Upper lobe of right lung (tissue), 1 donor: ENCODE results near the gene SLC1A2. TPM values are rescaled to one million over a fixed set of nuclear protein-coding genes. Genes with fewer than 3 reads are reported as not detected.
A peak's percentile ranks its signal among the peaks of the same experiment; 100 is the strongest.

ENCODE experiments used
- ATAC-seq: fragments of 200-7000 bp; cut with Tn5 transposase; one replicate; pipeline ENCODE4 v1.9.1; 2020; ENCODE audit warnings: mild to moderate bottlenecking, moderate library complexity
- DNase-seq: peaks from one replicate; pipeline ENCODE4 v3.0.0-alpha.2; 2020
- H3K27ac ChIP-seq: fragments of 200-600 bp; one replicate; pipeline ENCODE4 v1.8.0; 2022
- H3K27me3 ChIP-seq: fragments of 200-600 bp; one replicate; pipeline ENCODE4 v1.8.0; 2022; ENCODE audit warnings: mild to moderate bottlenecking
- H3K36me3 ChIP-seq: fragments of 200-600 bp; one replicate; pipeline ENCODE4 v1.8.0; 2022
- H3K4me1 ChIP-seq: fragments of 200-600 bp; one replicate; pipeline ENCODE4 v1.8.0; 2022
- H3K4me3 ChIP-seq: fragments of 200-600 bp; one replicate; pipeline ENCODE4 v1.8.0; 2022; ENCODE audit warnings: mild to moderate bottlenecking
- H3K9me3 ChIP-seq: fragments of 200-600 bp; one replicate; pipeline ENCODE4 v1.8.0; 2022
- intact Hi-C: fragments of 100-400 bp; cut with DNase I; formaldehyde crosslinking; loops from one replicate; pipeline ENCODE4 v1.11.0; 2022
- total RNA-seq: library from RNA; stranded (reverse); fragmentation: NEBNext Ultra II Directional; extraction: Animal tissue kit (Norgen Biotek cat#: 25700); gene quantifications from one replicate; pipeline ENCODE4 v1.2.1, GENCODE V29; 2021
- TF ChIP-seq, protein P1 (sequence below): fragments of 200-600 bp; IDR thresholded peaks from one replicate; pipeline ENCODE4 v1.8.0; 2022; ENCODE audit warnings: antibody characterized with exemption
- donor health status: DM: no; HTN: yes; CAD: no; lungs with severe emphysema.

SLC1A2 gene
- total RNA-seq, 1 donor from 2014 or later = 2.5 TPM

DNA sequence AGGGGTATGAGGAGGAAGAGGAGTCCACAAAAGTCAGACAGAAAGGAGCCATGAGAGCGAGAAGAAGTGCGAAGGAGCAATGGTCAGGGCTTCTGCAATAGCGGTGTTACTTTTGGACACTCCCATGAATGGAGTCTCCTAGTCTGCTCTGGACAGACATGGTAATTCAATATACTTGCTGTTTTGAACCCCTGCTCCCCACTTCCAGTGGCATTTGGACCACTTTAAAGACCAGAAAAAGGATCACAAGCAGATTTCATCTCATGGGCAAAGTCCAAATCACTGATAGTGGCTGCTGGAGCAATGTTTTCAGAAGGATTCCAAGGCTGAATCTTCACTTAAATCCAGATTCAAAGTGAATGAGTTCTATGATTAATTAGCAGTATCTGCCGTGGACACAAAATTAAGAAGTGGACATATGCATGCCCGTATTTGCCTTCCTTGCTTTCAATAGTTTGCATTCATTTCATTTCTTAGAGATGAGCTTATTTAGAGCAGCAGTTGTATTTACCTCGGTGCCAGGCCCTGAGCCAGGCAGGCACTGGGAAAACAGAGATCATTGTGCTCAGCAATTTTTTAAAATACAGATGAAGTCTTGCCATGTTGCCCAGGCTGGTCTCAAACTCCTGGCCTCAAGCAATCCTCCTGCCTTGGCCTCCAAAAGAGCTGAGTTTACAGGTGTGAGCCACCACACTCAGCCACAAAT is 72.0 kb downstream of the SLC1A2 start:
- ATAC-seq (no peak), DNase-seq (no peak)
- H3K4me3 ChIP-seq = no peak overlapping the region
- H3K27me3 ChIP-seq = no peaks in the 10 kb centered on the region
- H3K36me3 ChIP-seq = no peaks in the 10 kb centered on the region
- no peak overlapping the region for H3K27ac ChIP-seq
- intact Hi-C loops = no loop called here
- TF ChIP-seq, protein P1, sequence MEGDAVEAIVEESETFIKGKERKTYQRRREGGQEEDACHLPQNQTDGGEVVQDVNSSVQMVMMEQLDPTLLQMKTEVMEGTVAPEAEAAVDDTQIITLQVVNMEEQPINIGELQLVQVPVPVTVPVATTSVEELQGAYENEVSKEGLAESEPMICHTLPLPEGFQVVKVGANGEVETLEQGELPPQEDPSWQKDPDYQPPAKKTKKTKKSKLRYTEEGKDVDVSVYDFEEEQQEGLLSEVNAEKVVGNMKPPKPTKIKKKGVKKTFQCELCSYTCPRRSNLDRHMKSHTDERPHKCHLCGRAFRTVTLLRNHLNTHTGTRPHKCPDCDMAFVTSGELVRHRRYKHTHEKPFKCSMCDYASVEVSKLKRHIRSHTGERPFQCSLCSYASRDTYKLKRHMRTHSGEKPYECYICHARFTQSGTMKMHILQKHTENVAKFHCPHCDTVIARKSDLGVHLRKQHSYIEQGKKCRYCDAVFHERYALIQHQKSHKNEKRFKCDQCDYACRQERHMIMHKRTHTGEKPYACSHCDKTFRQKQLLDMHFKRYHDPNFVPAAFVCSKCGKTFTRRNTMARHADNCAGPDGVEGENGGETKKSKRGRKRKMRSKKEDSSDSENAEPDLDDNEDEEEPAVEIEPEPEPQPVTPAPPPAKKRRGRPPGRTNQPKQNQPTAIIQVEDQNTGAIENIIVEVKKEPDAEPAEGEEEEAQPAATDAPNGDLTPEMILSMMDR = no peak
- no peaks in the 10 kb centered on the region for H3K9me3 ChIP-seq
- peaks cover 16% of the 10 kb centered on the region for H3K4me1 ChIP-seq

DNA sequence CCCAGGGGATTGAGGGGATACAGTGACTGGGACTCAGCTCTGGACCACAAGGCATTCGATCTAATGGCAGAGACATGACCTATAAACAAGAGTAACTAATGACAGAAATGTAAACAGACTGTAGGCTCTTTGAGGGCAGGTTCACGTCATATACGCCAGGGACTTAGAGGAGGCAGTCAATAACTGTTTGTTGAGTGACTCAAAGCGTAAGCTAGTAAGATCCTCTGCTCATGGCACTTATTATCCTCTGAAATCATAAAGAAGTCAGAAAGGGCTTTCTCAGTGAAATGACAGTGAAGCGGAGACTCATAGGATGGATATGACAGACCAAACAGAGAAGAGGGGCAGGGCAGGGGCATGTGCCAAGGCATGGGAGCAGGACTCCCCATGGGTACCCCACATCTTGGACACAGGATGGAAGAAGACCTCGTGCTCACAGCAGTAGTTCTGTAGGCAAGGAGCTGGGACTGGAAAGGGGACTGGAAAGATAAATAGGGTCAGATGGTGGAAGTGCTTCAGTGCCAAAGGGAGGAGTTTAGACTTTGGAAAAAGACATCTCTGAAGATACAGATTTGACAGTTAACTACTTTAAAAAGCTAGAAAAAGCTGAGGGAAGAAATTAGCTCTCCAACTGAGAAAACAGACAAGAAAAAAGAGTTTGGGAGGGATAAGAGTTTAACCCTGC is 72.7 kb downstream of the SLC1A2 start:
- H3K36me3 ChIP-seq = no peaks in the 10 kb centered on the region
- peaks cover 16% of the 10 kb centered on the region for H3K4me1 ChIP-seq
- no peaks in the 10 kb centered on the region for H3K27me3 ChIP-seq
- DNase-seq = no peak
- intact Hi-C loops = no loop called here
- H3K27ac ChIP-seq = no peak overlapping the region
- H3K9me3 ChIP-seq = no peaks in the 10 kb centered on the region
- ATAC-seq = no peak
- H3K4me3 ChIP-seq = no peak overlapping the region
- TF ChIP-seq, protein P1 = no peak

DNA sequence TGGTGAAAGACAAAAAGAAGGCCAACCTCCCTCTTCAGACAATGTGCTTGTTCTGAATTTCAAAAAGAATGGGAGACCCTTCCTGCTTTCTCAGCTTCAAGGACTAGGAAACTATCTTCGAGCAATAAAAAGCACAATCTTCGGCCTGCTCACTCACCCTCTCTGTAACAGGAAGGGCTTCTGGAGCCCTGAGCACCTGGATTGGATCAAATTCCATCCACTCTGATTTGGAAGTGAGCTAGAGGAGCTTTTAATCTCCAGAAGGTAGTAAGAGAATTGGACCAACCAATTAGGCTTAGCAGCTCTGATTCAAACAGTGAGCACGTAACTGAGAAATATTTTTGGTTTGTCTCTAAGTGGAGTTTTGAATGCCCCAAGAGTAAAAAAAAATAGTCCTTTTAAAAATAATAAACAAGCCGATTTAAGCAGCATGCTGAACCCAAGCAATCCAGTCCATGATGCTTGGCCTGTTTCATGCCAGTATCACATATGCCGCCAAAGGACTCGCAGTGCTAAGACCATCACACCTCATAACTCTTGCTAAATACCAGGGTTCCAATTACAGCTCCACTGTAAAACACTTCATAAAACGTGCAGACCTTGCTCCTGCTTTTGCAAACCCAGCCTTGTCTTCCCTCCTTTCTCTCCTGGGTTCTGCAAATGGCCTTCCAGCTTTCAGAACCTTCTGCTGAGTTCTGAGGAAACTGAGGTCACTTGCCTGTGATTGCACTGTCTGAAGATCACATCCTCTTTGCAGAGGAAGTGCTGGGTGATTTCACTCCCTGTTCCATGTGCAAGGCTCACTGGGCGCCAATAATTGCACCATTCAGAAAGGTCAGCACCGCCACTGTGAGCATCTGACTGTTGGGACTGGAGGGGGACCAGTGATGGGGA is 74.4 kb downstream of the SLC1A2 start:
- intact Hi-C loops = no loop called here
- Histone ChIP-seq H3K4me1 (peaks cover 16% of the 10 kb centered on the region), H3K27ac (no peak overlapping the region), H3K27me3 (no peaks in the 10 kb centered on the region), H3K4me3 (no peak overlapping the region), H3K9me3 (no peaks in the 10 kb centered on the region), H3K36me3 (no peaks in the 10 kb centered on the region)
- TF ChIP-seq, protein P1 = no peak
- DNase-seq (peak; percentile 66), ATAC-seq (peak; percentile 88)

DNA sequence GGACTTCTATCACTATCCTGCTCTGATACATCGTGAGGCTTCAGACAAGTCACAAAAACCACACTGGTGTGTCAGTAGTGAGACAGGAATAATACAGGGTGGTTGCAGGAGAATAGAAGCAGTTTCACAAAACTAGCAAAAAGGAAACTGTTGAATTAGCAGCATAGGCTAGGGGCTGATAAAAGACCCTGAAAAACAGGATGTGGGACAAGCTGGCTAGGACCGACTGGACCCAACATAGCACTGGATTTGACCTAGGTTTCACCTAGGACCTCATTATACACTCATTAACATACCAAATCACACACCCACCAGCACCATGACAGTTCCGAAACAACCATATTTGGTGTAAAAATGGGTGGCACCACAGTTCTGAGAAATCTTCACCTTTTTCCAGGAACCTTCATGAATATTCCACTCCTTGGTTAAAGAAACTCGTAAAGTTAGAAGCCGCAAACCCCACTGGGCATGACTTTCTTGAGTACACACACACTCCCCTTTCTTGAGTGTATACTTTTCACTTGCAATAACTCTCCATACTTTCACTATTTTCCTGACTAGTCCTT is 76.2 kb downstream of the SLC1A2 start:
- DNase-seq (no peak), ATAC-seq (peak; percentile 58)
- TF ChIP-seq, protein P1 = no peak
- Histone ChIP-seq H3K27me3 (no peaks in the 10 kb centered on the region), H3K36me3 (no peaks in the 10 kb centered on the region), H3K9me3 (no peaks in the 10 kb centered on the region), H3K4me1 (peaks cover 16% of the 10 kb centered on the region), H3K27ac (peak overlapping the region; percentile 30), H3K4me3 (no peak overlapping the region)
- intact Hi-C loops = no loop called here

DNA sequence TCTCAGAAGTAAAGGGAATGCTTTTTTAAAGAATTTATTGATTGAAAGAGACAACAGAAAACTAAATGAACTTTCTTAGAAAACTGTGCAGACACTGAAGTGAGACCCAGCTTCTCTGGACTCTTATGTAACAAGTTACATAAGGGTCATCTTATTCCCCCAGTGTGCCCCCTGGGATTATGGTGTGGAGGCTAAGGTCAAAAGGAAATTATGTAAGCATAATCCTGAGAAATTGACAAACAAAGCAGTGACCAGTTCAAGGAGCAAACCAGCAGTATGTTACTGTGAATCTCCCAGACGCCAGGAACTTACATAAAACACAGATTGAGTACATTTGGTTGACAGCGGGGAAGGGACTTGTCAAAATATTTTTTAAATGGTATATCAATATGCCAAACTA is 78.6 kb downstream of the SLC1A2 start:
- Histone ChIP-seq H3K4me3 (no peak overlapping the region), H3K36me3 (no peaks in the 10 kb centered on the region), H3K27ac (no peak overlapping the region), H3K4me1 (peaks cover 7% of the 10 kb centered on the region), H3K27me3 (no peaks in the 10 kb centered on the region), H3K9me3 (no peaks in the 10 kb centered on the region)
- intact Hi-C loops = no loop called here
- no peak for DNase-seq
- TF ChIP-seq, protein P1 = no peak
- no peak for ATAC-seq
